ENCODE measurements around the gene BRD9. TPM values are rescaled to one million over a fixed set of nuclear protein-coding genes. Genes with fewer than 3 reads are reported as not detected.

Gene BRD9
- total and polyA plus RNA-seq, 2 of the 13 experiments (the other 11 are each of a cell fraction or from before 2014, with no cell fraction given): 5.2 to 22.9 TPM

DNA sequence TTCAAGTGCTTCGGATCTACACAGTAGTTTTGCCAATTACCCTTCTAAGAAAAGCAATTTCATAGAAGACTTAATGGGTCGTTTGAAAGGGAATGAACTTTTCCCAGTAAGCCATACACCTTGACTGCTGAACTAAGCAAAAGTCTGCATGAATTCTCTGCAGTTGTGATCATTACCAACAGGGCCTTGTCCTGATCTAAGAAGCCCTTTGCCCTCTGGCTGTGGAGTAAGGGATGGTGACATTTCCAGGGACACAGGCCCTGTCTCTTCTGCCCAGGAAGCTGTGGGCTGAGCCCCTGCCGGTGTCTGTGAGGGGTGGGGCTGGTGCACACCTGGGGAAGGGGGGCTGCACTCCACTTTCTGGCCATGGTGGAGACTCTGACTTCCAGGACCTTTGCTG lies 72.4 kb downstream of the BRD9 start:
- H3K4me2 ChIP-seq (ENCODE audit: low read depth, low read length): no peak overlapping the region
- no peak for DNase-seq (ENCODE audit: low spot score)
- H3K36me3 ChIP-seq (replicated peaks in 1 of 2; ENCODE audit: control insufficient read depth in 1 of 2, insufficient read depth in 2 of 2, low read length in 2 of 2): no peaks in the 10 kb centered on the region
- 47% methylated on average over 2 of the region's 3 CpGs for WGBS (ENCODE audit: low lambda C conversion rate)
- no peaks in the 10 kb centered on the region for H4K20me1 ChIP-seq (ENCODE audit: insufficient read depth, low read length)
- in situ Hi-C loops (cut with HindIII; ENCODE audit: extremely low pct_ligation_motif_present, low pct_unique_long_range_greater_than_20kb) (no loop called here), intact Hi-C loops (cut with micrococcal nuclease; ENCODE audit: unreplicated experiment) (no loop called here)
- POLR2A ChIA-PET: no interaction called here
- no peaks in the 10 kb centered on the region for H3K4me1 ChIP-seq (ENCODE audit: insufficient read depth, low read length)
- no peak for FAIRE-seq
- H3K9me3 ChIP-seq (ENCODE audit: low read length): no peaks in the 10 kb centered on the region
- H3K27me3 ChIP-seq (ENCODE audit: control insufficient read depth in 1 of 2, insufficient read depth in 2 of 2, low read length in 2 of 2): no peaks in the 10 kb centered on the region
- no peaks in the 10 kb centered on the region for H3K79me2 ChIP-seq (ENCODE audit: insufficient read depth, low read length)
- H3K27ac ChIP-seq (ENCODE audit: extremely low read length, insufficient read depth, low read length): no peak overlapping the region
- H2AFZ ChIP-seq (ENCODE audit: low read length): no peak overlapping the region
- no peak overlapping the region for H3K4me3 ChIP-seq (replicated peaks in 1 of 3; ENCODE audit: insufficient read depth in 1 of 3, low read depth in 2 of 3, low read length in 3 of 3)
- BruUV-seq (replicated peaks): no TSS peak
- TF ChIP-seq, protein P1, sequence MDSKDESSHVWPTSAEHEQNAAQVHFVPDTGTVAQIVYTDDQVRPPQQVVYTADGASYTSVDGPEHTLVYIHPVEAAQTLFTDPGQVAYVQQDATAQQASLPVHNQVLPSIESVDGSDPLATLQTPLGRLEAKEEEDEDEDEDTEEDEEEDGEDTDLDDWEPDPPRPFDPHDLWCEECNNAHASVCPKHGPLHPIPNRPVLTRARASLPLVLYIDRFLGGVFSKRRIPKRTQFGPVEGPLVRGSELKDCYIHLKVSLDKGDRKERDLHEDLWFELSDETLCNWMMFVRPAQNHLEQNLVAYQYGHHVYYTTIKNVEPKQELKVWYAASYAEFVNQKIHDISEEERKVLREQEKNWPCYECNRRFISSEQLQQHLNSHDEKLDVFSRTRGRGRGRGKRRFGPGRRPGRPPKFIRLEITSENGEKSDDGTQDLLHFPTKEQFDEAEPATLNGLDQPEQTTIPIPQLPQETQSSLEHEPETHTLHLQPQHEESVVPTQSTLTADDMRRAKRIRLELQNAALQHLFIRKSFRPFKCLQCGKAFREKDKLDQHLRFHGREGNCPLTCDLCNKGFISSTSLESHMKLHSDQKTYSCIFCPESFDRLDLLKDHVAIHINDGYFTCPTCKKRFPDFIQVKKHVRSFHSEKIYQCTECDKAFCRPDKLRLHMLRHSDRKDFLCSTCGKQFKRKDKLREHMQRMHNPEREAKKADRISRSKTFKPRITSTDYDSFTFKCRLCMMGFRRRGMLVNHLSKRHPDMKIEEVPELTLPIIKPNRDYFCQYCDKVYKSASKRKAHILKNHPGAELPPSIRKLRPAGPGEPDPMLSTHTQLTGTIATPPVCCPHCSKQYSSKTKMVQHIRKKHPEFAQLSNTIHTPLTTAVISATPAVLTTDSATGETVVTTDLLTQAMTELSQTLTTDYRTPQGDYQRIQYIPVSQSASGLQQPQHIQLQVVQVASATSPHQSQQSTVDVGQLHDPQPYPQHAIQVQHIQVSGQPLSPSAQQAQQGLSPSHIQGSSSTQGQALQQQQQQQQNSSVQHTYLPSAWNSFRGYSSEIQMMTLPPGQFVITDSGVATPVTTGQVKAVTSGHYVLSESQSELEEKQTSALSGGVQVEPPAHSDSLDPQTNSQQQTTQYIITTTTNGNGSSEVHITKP (CRISPR knock-in tag; IDR thresholded peaks at IDR 0.05; ENCODE audit: low read depth): no peak
- peak; percentile 85 for ATAC-seq
- CTCF ChIA-PET (ENCODE audit: low intra/inter-chr PET ratio, low total read pairs): no interaction called here
- H3K9ac ChIP-seq (ENCODE audit: insufficient read depth, low read depth, low read length): no peak overlapping the region

DNA sequence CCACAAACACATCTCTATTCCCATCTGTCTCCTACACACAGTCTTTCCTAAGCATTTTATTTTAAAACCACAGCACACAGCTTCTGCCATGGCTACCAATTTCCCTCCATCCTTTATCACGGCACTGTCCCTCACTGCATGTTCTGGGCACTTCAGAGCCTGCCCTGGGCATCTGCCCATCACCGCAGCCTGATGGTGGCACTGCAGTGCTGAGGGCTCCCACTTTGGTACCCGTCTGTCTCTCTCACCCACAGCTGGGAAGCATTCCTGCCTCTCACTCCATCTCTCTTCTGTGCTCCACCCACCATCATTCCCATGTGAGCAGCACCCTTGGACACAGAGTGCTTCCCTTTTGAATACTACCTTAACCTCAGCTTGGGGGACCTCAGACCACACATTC lies 73.5 kb downstream of the BRD9 start:
- no peak overlapping the region for H3K4me3 ChIP-seq (replicated peaks in 1 of 3; ENCODE audit: insufficient read depth in 1 of 3, low read depth in 2 of 3, low read length in 3 of 3)
- intact Hi-C loops (cut with micrococcal nuclease; ENCODE audit: unreplicated experiment): no loop called here
- POLR2A ChIA-PET: no interaction called here

More for the DNA sequence above, 73.5 kb downstream of the BRD9 start:
- CTCF ChIA-PET (ENCODE audit: low intra/inter-chr PET ratio, low total read pairs): no interaction called here
- no TSS peak for BruUV-seq (replicated peaks)
- H3K9me3 ChIP-seq (ENCODE audit: low read length): no peaks in the 10 kb centered on the region
- no peak overlapping the region for H3K9ac ChIP-seq (ENCODE audit: insufficient read depth, low read depth, low read length)
- H2AFZ ChIP-seq (ENCODE audit: low read length): no peak overlapping the region
- no peak for TF ChIP-seq KDM6A (CRISPR knock-in tag; IDR thresholded peaks at IDR 0.05; ENCODE audit: low read depth)
- TF ChIP-seq, protein P2, sequence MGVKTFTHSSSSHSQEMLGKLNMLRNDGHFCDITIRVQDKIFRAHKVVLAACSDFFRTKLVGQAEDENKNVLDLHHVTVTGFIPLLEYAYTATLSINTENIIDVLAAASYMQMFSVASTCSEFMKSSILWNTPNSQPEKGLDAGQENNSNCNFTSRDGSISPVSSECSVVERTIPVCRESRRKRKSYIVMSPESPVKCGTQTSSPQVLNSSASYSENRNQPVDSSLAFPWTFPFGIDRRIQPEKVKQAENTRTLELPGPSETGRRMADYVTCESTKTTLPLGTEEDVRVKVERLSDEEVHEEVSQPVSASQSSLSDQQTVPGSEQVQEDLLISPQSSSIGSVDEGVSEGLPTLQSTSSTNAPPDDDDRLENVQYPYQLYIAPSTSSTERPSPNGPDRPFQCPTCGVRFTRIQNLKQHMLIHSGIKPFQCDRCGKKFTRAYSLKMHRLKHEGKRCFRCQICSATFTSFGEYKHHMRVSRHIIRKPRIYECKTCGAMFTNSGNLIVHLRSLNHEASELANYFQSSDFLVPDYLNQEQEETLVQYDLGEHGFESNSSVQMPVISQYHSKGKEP (CRISPR knock-in tag; IDR thresholded peaks at IDR 0.05): no peak
- H3K4me2 ChIP-seq (ENCODE audit: low read depth, low read length): no peak overlapping the region
- H3K36me3 ChIP-seq (replicated peaks in 1 of 2; ENCODE audit: control insufficient read depth in 1 of 2, insufficient read depth in 2 of 2, low read length in 2 of 2): no peaks in the 10 kb centered on the region
- no peaks in the 10 kb centered on the region for H3K27me3 ChIP-seq (ENCODE audit: control insufficient read depth in 1 of 2, insufficient read depth in 2 of 2, low read length in 2 of 2)
- ATAC-seq (no peak), DNase-seq (ENCODE audit: low spot score) (no peak), FAIRE-seq (no peak)
- no peaks in the 10 kb centered on the region for H3K79me2 ChIP-seq (ENCODE audit: insufficient read depth, low read length)
- H4K20me1 ChIP-seq (ENCODE audit: insufficient read depth, low read length): no peaks in the 10 kb centered on the region
- 66% methylated on average over 3 of the region's 3 CpGs for WGBS (ENCODE audit: low lambda C conversion rate)
- in situ Hi-C loops (cut with HindIII; ENCODE audit: extremely low pct_ligation_motif_present, low pct_unique_long_range_greater_than_20kb): no loop called here
- no peak overlapping the region for H3K27ac ChIP-seq (ENCODE audit: extremely low read length, insufficient read depth, low read length)
- no peaks in the 10 kb centered on the region for H3K4me1 ChIP-seq (ENCODE audit: insufficient read depth, low read length)

Measured in HepG2 (cell line).